K562 (cell line): ENCODE data around the gene CHST13. TPM values are rescaled to one million over a fixed set of nuclear protein-coding genes. Genes with fewer than 3 reads are reported as not detected.

Source experiments
- HES1 ChIP-seq: fragments of 450-650 bp; IDR thresholded peaks from 2 replicates; pipeline ENCODE4 v1.6.1; 2016; ENCODE audit warnings: low read depth, mild to moderate bottlenecking, moderate library complexity
- KDM4B ChIP-seq, 2 experiments: fragments of 450-650 bp in 1 of 2; sonication (generic) in 1 of 2; IDR thresholded peaks; 2 replicates each; pipeline ENCODE4 v1.6.1; 2016 to 2017; ENCODE audit warnings: borderline replicate concordance in 2 of 2, antibody characterized with exemption in 1 of 2, low read depth in 1 of 2, mild to moderate bottlenecking in 1 of 2
- MBD2 ChIP-seq: sonication (generic); IDR thresholded peaks from 2 replicates; pipeline ENCODE4 v1.6.1; 2016; ENCODE audit warnings: low read depth, borderline replicate concordance
- POLR2B ChIP-seq: fragments of 450-650 bp; IDR thresholded peaks from 2 replicates; pipeline ENCODE4 v1.6.1; 2018; ENCODE audit warnings: low read depth; ENCODE audit not compliant: partially characterized antibody
- PPARD ChIP-seq: fragments of 250-450 bp; sonication (Bioruptor Pico); IDR thresholded peaks from 2 replicates; pipeline ENCODE4 v1.8.0; 2022; ENCODE audit warnings: inconsistent platforms, mild to moderate bottlenecking, moderate library complexity
- VEZF1 ChIP-seq: fragments of 200-800 bp; sonication (Bioruptor generic); IDR thresholded peaks from 2 replicates; pipeline ENCODE4 v1.6.1; 2017; ENCODE audit warnings: missing genetic modification characterization, missing compliant biosample characterization
- ZC3H8 ChIP-seq: fragments of 450-650 bp; IDR thresholded peaks from 2 replicates; pipeline ENCODE4 v1.6.1; 2017
- ZFP1 ChIP-seq: fragments of 450-650 bp; formaldehyde crosslinking; IDR thresholded peaks from 2 replicates; pipeline ENCODE4 v1.4.0; 2020; ENCODE audit warnings: mild to moderate bottlenecking, mixed read lengths
- ZHX1 ChIP-seq: fragments of 150-350 bp; conservative IDR thresholded peaks from 2 replicates; pipeline ENCODE4 v1.6.1; 2014; ENCODE audit warnings: low read length
- polyA plus RNA-seq, 8 experiments: library from polyadenylated mRNA; depleted of rRNA in 4 of 8; stranded (reverse) in 5 of 8; unstranded in 3 of 8; fragments of >200 nt; fragmentation: Nextera tagmentation in 2 of 8; fragmentation: Illumina TruSeq in 1 of 8; extraction: Ambion mirVana in 2 of 8; extraction: Trizol in 1 of 8; gene quantifications; 2 replicates each; pipeline versions ENCODE4 v1.2.1 to v1.2.3, GENCODE V29; 2011 to 2014; ENCODE audit warnings: inconsistent platforms in 1 of 8, missing spikeins in 1 of 8
- total RNA-seq, 7 experiments: library from RNA; depleted of rRNA in 6 of 7; stranded (reverse); fragments of >200 nt in 6 of 7; fragmentation: Illumina TruSeq in 2 of 7; extraction: Trizol in 2 of 7; gene quantifications; 2 replicates each; pipeline versions ENCODE4 v1.2.1 to v1.2.3, GENCODE V29; 2011 to 2021; ENCODE audit warnings: low replicate concordance in 1 of 7

Gene CHST13
- total and polyA plus RNA-seq, 9 of the 15 experiments (the other 6 are each of a cell fraction or from before 2014, with no cell fraction given): not detected

GRCh38 chr3:126518779-126519177, 5.2 kb upstream of the CHST13 start (continued):
- no peak for TF ChIP-seq HES1
- no peak for TF ChIP-seq ZC3H8
- TF ChIP-seq ZHX1: no peak
- TF ChIP-seq VEZF1 (CRISPR knock-in tag): no peak
- no peak for TF ChIP-seq MBD2
- no peak for TF ChIP-seq PPARD (CRISPR knock-in tag)
- no peak for TF ChIP-seq KDM4B (IDR thresholded peaks at IDR 0.05; ENCODE audit: borderline replicate concordance in 2 of 2, low read depth in 1 of 2)
- TF ChIP-seq ZFP1: no peak
- TF ChIP-seq POLR2B: no peak
- TF ChIP-seq, all 486 proteins: peak for 0
